ENCODE data around the gene PIWIL4. TPM values are rescaled to one million over a fixed set of nuclear protein-coding genes. Genes with fewer than 3 reads are reported as not detected.

The PIWIL4 gene
- total RNA-seq, 1 experiment from 2014 or later = 0.15 TPM

DNA sequence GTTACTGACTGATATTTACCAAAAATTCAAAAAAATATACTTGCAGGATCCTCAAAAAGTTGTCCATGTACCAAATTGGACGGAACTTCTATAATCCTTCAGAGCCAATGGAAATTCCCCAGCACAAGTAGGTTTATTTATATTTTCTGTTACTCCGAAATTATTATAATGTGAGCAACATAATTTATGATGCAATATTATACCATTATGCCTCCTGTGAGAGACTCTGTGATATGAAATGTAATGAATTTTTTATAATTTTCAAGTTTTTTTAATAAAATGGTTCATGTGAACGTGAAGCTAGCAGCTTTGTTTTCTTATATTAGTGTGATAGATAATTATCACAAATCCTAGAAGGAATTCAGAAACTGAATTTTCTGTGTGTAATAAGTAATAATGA lies 18.2 kb downstream of the PIWIL4 start:
- CTCF ChIA-PET = interaction anchor here (0.6 kb wide), 1 partner anchor 48 kb away, joined by 3 read pairs; no protein-coding TSS in a partner anchor
- H3K4me1 ChIP-seq (ENCODE audit: insufficient read depth, low read length) = no peaks in the 10 kb centered on the region

DNA sequence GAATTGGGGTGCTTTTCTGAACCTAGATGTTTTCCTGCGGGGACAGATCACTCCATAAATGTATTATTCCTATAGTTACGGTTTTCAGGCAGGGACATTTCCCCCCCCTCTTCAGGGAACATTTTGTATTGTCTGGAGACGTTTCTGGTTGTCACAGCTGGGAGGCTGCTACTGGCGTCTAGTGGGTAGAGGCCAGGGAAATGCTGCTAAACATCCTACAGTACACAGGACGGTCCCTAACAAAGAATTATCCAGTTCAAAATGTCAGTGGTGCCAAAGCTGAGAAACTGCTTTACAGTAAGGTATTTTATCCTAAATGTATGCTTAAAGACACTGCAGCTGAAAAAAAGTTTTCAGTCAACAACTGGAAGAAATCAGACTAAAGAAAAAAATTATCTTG lies 19.4 kb downstream of the PIWIL4 start:
- TF ChIP-seq, protein P1, sequence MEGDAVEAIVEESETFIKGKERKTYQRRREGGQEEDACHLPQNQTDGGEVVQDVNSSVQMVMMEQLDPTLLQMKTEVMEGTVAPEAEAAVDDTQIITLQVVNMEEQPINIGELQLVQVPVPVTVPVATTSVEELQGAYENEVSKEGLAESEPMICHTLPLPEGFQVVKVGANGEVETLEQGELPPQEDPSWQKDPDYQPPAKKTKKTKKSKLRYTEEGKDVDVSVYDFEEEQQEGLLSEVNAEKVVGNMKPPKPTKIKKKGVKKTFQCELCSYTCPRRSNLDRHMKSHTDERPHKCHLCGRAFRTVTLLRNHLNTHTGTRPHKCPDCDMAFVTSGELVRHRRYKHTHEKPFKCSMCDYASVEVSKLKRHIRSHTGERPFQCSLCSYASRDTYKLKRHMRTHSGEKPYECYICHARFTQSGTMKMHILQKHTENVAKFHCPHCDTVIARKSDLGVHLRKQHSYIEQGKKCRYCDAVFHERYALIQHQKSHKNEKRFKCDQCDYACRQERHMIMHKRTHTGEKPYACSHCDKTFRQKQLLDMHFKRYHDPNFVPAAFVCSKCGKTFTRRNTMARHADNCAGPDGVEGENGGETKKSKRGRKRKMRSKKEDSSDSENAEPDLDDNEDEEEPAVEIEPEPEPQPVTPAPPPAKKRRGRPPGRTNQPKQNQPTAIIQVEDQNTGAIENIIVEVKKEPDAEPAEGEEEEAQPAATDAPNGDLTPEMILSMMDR (conservative IDR thresholded peaks at IDR 0.05; ENCODE audit: low read depth, low read length) = no peak
- TF ChIP-seq EZH2 (IDR thresholded peaks at IDR 0.05; ENCODE audit: low read length, unreplicated experiment) (no peak), EZH2phosphoT487 (IDR thresholded peaks at IDR 0.05; ENCODE audit: borderline replicate concordance, low read length) (no peak)
- Histone ChIP-seq H3K27me3 (ENCODE audit: low read length) (peaks cover 22% of the 10 kb centered on the region; the same call in 1 of the 2 replicates), H2AFZ (ENCODE audit: low read length) (no peak overlapping the region), H3K36me3 (ENCODE audit: low read depth, low read length) (no peaks in the 10 kb centered on the region), H3K79me2 (ENCODE audit: low read length) (no peaks in the 10 kb centered on the region), H3K27ac (ENCODE audit: low read length) (no peak overlapping the region), H3K4me2 (ENCODE audit: low read length) (no peak overlapping the region), H3K9ac (ENCODE audit: low read length) (no peak overlapping the region), H3F3A (ENCODE audit: low read length, unreplicated experiment) (no peaks in the 10 kb centered on the region), H3K9me2 (replicated peaks; ENCODE audit: low read length) (no peaks in the 10 kb centered on the region), H3K4me1 (ENCODE audit: insufficient read depth, low read length) (no peaks in the 10 kb centered on the region), H4K20me1 (ENCODE audit: low read length) (no peaks in the 10 kb centered on the region), H3K4me3 (ENCODE audit: low read length) (no peak overlapping the region), H3K9me3 (ENCODE audit: low read length) (no peaks in the 10 kb centered on the region)
- POLR2A ChIA-PET (ENCODE audit: unreplicated experiment) = no interaction called here
- intact Hi-C loops (cut with micrococcal nuclease) = no loop called here
- DNase-seq (no peak), ATAC-seq (no peak)
- no TSS peak for BruUV-seq (replicated peaks)
- CTCF ChIA-PET = no interaction called here

More for the DNA sequence above, 18.2 kb downstream of the PIWIL4 start:
- Histone ChIP-seq H3K9me3 (ENCODE audit: low read length) (no peaks in the 10 kb centered on the region), H3K36me3 (ENCODE audit: low read depth, low read length) (no peaks in the 10 kb centered on the region), H2AFZ (ENCODE audit: low read length) (no peak overlapping the region), H3K27me3 (ENCODE audit: low read length) (peaks cover 12% of the 10 kb centered on the region; the same call in 1 of the 2 replicates), H3K27ac (ENCODE audit: low read length) (no peak overlapping the region), H4K20me1 (ENCODE audit: low read length) (no peaks in the 10 kb centered on the region), H3K4me2 (ENCODE audit: low read length) (no peak overlapping the region), H3F3A (ENCODE audit: low read length, unreplicated experiment) (no peaks in the 10 kb centered on the region), H3K9me2 (replicated peaks; ENCODE audit: low read length) (no peaks in the 10 kb centered on the region), H3K79me2 (ENCODE audit: low read length) (no peaks in the 10 kb centered on the region), H3K9ac (ENCODE audit: low read length) (no peak overlapping the region), H3K4me3 (ENCODE audit: low read length) (no peak overlapping the region)
- intact Hi-C loops (cut with micrococcal nuclease) = no loop called here
- TF ChIP-seq EZH2phosphoT487 (IDR thresholded peaks at IDR 0.05; ENCODE audit: borderline replicate concordance, low read length) (no peak), EZH2 (IDR thresholded peaks at IDR 0.05; ENCODE audit: low read length, unreplicated experiment) (no peak)
- TF ChIP-seq, protein P1 (conservative IDR thresholded peaks at IDR 0.05; ENCODE audit: low read depth, low read length) = no peak
- ATAC-seq (no peak), DNase-seq (no peak)
- POLR2A ChIA-PET (ENCODE audit: unreplicated experiment) = no interaction called here
- BruUV-seq (replicated peaks) = no TSS peak

DNA sequence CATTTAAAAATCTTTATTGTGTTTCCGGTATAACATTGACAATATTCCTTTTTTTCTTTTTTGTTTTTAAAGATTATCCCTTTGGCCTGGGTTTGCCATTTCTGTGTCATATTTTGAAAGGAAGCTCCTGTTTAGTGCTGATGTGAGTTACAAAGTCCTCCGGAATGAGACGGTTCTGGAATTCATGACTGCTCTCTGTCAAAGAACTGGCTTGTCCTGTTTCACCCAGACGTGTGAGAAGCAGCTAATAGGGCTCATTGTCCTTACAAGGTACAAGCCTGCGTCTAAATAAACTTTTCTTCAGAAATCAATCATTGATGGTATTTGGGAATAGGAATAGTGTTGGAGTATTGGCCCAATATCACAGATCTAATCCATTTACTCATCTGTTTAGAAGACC lies 19.8 kb downstream of the PIWIL4 start:
- DNase-seq = no peak
- no TSS peak for BruUV-seq (replicated peaks)
- Histone ChIP-seq H4K20me1 (ENCODE audit: low read length) (no peaks in the 10 kb centered on the region), H3K9me2 (replicated peaks; ENCODE audit: low read length) (no peaks in the 10 kb centered on the region), H3K4me1 (ENCODE audit: insufficient read depth, low read length) (no peaks in the 10 kb centered on the region), H3K4me2 (ENCODE audit: low read length) (no peak overlapping the region), H3F3A (ENCODE audit: low read length, unreplicated experiment) (no peaks in the 10 kb centered on the region), H2AFZ (ENCODE audit: low read length) (no peak overlapping the region), H3K27me3 (ENCODE audit: low read length) (peaks cover 23% of the 10 kb centered on the region; the same call in 1 of the 2 replicates), H3K9ac (ENCODE audit: low read length) (no peak overlapping the region), H3K9me3 (ENCODE audit: low read length) (no peaks in the 10 kb centered on the region), H3K4me3 (ENCODE audit: low read length) (no peak overlapping the region), H3K27ac (ENCODE audit: low read length) (no peak overlapping the region), H3K79me2 (ENCODE audit: low read length) (no peaks in the 10 kb centered on the region), H3K36me3 (ENCODE audit: low read depth, low read length) (no peaks in the 10 kb centered on the region)
- ChIA-PET CTCF (no interaction called here), POLR2A (ENCODE audit: unreplicated experiment) (no interaction called here)
- ATAC-seq = no peak
- TF ChIP-seq EZH2 (IDR thresholded peaks at IDR 0.05; ENCODE audit: low read length, unreplicated experiment) (no peak), EZH2phosphoT487 (IDR thresholded peaks at IDR 0.05; ENCODE audit: borderline replicate concordance, low read length) (no peak)
- TF ChIP-seq, protein P1 (conservative IDR thresholded peaks at IDR 0.05; ENCODE audit: low read depth, low read length) = no peak
- intact Hi-C loops (cut with micrococcal nuclease) = no loop called here
